Fibroblast of lung (primary cell): ENCODE data around the gene ATP6V0B.

Experiments used
- EZH2 ChIP-seq: IDR thresholded peaks from 2 replicates; pipeline ENCODE4 v1.5.1; 2012; ENCODE audit warnings: low read length, control low read depth, mild to moderate bottlenecking; ENCODE audit errors: missing control alignments
- TF ChIP-seq, protein P1 (sequence below), 2 donors: IDR thresholded peaks in 1 of 2; conservative IDR thresholded peaks in 1 of 2; 1 replicate in 1 of 2; 2 replicates in 1 of 2; pipeline ENCODE4 v1.5.1; 2011 to 2012; ENCODE audit warnings: low read length in 2 of 2, control low read depth in 1 of 2, inconsistent platforms in 1 of 2, low read depth in 1 of 2, mild to moderate bottlenecking in 1 of 2

DNA sequence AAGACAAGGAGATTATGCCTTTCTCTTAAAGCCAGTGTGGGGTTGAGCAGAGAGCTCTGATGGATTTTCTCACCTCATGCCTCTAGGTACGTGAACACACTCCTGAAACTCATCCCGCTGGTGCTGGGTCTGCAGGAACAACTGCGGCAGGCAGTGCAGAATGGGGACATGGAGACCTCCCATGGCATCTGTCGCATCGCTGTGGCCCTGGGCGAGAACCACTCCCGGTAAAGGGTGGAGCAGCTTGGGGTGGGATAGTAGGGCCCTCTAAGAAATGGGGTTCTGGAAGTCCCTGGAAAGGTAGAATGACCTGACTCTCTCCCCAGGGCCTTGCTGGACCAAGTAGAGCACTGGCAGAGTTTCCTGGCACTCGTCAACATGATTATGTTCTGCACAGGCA, 18.5 kb upstream of the ATP6V0B start:
- TF ChIP-seq, protein P1, sequence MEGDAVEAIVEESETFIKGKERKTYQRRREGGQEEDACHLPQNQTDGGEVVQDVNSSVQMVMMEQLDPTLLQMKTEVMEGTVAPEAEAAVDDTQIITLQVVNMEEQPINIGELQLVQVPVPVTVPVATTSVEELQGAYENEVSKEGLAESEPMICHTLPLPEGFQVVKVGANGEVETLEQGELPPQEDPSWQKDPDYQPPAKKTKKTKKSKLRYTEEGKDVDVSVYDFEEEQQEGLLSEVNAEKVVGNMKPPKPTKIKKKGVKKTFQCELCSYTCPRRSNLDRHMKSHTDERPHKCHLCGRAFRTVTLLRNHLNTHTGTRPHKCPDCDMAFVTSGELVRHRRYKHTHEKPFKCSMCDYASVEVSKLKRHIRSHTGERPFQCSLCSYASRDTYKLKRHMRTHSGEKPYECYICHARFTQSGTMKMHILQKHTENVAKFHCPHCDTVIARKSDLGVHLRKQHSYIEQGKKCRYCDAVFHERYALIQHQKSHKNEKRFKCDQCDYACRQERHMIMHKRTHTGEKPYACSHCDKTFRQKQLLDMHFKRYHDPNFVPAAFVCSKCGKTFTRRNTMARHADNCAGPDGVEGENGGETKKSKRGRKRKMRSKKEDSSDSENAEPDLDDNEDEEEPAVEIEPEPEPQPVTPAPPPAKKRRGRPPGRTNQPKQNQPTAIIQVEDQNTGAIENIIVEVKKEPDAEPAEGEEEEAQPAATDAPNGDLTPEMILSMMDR (conservative IDR thresholded peaks at IDR 0.05 in 1 of 2, IDR thresholded peaks at IDR 0.05 in 1 of 2; ENCODE audit: low read depth in 1 of 2, low read length in 2 of 2) = no peak
- TF ChIP-seq EZH2 = no peak
